Small intestine (tissue), 4 donors: ENCODE measurements around the gene EMILIN3. TPM values are rescaled to one million over a fixed set of nuclear protein-coding genes. Genes with fewer than 3 reads are reported as not detected.

Experiments
- polyA plus RNA-seq, 4 donors: library from polyadenylated mRNA; stranded (reverse) in 3 of 4; unstranded in 1 of 4; fragments of 200-250 nt in 3 of 4; fragments of 120-200 nt in 1 of 4; gene quantifications; one replicate each; pipeline versions ENCODE4 v1.2.1 to v1.2.3, GENCODE V29; 2013
- donor health status: healthy with polysubstance abuse.
- donor health status: Bipolar disorder and iron deficiency.
- donor health status: healthy.

The EMILIN3 gene
- polyA plus RNA-seq, 4 donors = 0.54 to 2.6 (median 1.3) TPM

Other genes with a start within 250 kb of the EMILIN3 start
- 100 to 1,000 TPM in 1 of 4 donors, 10 to 100 TPM in 3; 27.6 to 106 (median 51.2) TPM for gene PLCG1, start 229.3 kb downstream of the EMILIN3 start, polyA plus RNA-seq
- gene ZHX3, start 49.1 kb downstream of the EMILIN3 start, polyA plus RNA-seq = 10 to 100 TPM in 2 of 4 donors, 1 to 10 TPM in 2; 6.0 to 18.3 (median 10.2) TPM
- 100 to 1,000 TPM in 1 of 4 donors, 10 to 100 TPM in 3; 39.9 to 130 (median 57.2) TPM for gene LPIN3, start 26.0 kb downstream of the EMILIN3 start, polyA plus RNA-seq